Stimulated activated naive CD4-positive, alpha-beta T cell (primary cell): Measurements from ENCODE around the gene CDH4.

Source experiments
- DNase-seq, 6 experiments: peaks; one replicate each; lab custom pipeline; 2025; lab: John Stamatoyannopoulos, UW

CDH4 gene

GRCh38 chr20:61766921-61767610, 515.0 kb downstream of the CDH4 start:
- no peak for DNase-seq

DNA sequence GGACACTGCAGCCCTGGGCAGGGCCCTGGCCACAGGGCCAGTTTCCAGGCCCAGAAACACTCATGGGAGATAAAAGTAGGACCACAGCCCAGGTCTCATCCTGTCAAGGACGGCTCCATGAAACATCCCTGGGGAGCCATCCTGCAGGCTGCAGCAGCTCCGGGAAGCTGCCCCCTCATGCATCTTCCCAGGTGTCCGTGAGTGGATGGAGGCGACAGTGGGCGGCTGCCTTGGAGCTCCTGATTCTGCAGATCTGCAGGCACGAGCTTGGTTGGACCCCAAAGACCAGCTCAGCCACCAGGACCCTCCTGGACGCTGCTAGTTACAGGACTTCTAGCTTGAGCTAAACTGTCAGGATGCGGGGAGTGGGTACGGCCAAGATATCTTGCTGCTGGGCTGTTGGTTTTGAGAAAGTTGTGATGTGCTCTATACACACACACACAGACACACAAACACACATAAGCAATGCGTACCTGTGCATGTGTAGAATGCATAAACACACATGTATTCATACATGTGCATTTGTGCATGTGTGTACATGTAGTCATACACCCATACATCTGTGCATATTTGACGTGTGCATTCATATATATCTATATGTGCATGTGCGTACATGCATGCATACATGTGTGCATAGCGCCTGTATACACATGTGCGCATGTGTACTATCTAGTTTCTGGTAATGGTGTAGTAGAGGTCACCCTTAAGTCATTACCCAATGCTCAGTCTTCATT, 515.9 kb downstream of the CDH4 start:
- no peak for DNase-seq

DNA sequence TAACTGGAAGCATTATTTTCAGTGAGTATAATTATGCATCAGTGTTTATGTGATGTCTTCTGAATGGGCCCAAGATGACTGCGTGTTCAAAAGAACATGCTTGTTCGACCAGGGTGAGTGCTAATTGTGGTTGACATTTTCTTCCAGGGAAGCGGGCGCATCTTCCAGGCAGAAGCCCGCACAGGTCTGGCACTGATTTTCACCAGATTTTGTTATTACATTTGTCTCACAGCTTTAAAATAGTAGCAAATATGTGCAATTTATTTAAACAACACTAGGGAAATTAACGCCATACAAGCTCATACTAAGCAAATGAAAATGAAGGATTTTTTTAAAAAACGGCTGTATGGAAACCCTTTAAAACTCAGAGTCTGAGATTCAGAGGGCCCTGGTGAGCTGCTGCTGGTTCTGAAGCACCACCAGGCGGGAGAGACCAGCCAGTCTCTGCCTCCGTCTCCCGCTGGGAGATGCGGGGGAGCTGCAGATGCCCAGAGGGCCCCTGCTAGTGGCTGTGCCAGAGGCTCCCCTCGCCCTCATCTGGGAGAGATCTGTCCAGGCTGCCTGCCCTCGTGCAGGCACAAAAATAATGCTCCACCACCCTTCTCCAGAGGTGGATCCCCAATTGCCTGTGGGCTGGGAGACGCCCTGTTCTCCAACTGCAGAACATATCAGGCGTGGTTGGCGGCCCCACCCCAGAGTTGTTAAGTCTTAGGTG, 516.7 kb downstream of the CDH4 start:
- DNase-seq = no peak

- DNase-seq = no peak
These were observed 517.3 kb downstream of the CDH4 start for GRCh38 chr20:61769286-61769832.

DNA sequence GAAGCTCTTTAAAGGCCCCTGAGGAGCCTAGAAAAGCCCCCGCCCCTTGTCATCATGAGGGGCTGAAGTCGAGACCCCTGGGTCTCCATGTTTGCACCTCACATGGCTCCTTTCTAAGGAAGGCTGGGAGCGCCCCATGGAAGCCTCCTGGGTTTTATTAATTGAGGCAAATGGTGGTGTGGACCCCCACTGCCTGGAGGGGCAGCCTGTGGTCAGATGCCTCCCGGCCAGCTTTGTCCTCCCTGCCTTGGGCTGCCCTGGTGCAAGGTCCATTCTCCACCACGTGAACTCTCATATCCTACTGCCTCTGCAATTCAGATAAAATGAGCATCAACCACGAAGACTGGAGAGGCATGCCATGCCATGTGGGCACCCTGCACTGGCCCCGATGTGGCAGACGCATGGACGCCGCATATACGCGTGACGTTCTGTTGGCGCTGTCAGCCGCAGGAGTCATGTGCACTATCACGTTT, 518.1 kb downstream of the CDH4 start:
- DNase-seq = no peak

GRCh38 chr20:61771805-61772350, 519.8 kb downstream of the CDH4 start:
- DNase-seq = no peak

DNA sequence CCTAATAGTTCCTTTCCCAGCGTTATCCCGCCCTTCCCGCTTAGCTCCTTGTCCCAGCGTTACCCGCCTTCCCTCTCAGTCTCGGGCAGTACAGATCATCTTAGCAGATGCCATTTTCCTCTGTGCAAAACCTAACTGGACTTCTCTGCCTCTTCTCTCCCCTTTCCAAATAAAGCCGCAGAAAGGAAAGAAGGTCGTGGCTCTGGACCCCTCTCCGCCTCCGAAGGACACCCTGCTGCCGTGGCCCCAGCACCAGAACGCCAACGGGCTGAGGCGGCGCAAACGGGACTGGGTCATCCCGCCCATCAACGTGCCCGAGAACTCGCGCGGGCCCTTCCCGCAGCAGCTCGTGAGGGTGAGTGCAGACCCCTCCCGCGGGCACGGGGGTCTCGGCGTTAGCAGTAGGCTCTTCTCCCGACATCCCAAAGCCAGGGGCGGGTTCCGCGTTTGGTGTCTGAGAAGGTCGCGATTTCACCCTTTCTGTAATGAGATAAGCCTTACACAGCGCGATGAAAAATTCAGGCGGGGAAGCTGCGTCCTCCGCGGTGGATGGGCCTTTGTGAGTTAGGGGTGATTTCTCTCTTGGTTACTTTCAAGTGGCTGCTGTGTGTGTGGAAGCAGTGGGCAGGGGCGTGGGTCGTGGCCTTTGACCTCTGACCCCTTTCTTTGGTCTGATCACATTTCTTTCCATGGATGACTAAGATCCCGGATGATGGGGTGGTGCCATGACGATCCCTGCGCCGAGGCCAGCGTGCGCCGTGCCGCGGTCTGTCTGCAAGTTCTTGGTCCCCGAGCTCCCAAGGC, 521.0 kb downstream of the CDH4 start:
- no peak for DNase-seq

DNA sequence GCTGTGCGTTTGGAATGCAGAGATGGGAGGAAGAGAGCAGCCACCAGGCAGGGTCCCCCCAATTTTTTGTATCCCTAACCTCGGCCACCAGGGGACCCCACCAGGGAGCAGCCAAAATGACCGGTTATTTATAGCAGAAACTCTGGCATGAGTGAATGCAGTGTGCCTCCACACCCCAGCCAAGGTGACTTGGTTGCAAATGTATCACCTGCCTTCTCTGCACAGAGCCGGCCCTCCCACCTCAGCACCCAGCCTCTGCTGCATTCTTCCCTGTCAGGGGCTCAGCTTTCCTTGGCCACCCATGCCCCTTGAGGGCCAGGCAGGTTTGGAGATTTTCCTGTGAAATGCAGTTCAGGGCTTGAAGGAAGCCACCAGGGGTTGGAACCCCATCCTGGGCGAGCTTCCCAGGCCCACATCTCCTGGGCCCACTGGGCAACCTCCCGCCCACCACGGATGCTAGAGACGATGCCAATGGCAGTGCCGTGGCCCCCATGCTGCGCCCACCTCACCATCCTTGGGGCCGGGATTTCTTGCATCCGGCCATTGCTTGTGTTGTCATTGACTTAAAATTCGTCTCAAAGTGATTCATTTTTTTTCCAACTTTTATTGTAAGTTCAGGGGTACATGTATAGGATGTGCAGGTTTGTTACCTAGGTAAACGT, 522.0 kb downstream of the CDH4 start:
- no peak for DNase-seq

GRCh38 chr20:61775423-61775822, 523.4 kb downstream of the CDH4 start:
- no peak for DNase-seq

DNA sequence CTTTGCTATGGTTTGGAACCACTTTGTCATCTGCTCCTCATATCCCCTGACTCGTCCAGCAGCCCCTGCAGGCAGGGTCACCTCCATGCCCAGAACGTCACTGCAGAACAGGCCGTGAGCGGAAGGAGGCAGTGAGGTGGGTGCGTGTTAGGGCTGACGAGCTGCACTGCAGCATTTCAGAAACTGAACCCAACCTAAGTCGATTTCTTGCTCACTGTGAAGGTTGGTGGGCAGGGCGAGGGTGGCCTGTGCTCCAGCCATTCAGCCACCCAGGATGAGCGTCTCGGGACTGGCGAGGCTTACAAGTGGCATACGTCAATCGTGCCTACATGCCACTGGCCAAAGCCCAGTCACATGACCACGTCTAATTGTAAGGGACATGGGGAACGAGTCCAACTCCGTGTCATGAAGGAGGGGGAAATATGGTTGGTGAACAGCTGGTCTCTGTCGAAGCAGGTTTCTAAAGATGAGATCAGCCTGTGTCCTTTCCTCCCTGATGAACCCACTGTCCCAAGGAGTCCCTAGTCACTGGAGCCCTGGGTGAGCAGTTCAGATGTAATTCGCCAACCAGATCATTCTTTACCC, 524.5 kb downstream of the CDH4 start:
- no peak for DNase-seq

DNA sequence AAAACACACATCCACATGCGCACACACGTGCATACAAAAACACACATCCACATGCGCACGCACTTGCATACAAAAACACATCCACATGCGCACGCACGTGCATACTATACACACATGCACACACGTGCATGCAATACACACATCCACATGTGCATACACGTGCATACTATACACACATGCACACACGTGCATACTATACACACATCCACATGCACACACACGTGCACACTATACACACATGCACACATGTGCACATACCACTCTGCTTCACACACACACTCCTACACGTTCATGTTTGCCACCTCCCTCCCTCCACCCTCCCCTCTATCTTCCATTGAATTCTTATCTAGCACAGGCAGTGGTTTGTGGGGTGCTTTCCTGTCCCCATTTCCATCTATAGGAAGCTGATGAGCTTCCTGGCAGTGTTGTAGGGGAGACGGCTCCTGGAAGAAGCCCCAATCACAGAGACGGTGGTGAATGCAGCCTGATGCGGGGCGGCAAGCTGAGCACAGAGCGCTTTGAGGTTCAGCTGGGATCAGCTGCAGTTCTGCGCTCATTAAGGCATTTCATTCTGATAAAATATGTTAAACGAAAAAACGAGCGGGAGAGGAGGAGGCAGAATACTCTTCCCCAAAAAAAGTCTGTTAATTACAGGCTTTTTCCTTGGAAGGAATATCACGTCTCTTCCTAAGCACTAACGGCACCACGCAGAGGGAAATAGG, 525.9 kb downstream of the CDH4 start:
- DNase-seq = no peak

DNA sequence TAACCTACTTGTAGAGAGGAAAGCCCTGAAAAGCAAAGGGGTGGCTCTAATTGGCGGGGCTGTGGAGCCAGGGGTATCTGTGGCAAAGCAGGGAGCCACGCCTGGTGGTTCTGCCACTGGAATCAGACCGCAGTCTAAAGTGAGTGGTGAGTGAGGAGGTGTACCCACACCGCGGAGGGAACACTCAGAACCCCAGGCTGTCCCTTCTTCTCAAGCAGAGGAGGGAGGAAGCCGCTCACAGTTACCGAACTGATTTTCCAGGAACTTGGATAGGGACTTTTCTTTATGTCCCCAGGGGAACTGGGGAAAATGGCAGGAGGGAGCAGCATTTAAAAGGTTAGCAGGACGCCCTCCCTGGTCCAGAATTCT, 526.4 kb downstream of the CDH4 start:
- no peak for DNase-seq

DNA sequence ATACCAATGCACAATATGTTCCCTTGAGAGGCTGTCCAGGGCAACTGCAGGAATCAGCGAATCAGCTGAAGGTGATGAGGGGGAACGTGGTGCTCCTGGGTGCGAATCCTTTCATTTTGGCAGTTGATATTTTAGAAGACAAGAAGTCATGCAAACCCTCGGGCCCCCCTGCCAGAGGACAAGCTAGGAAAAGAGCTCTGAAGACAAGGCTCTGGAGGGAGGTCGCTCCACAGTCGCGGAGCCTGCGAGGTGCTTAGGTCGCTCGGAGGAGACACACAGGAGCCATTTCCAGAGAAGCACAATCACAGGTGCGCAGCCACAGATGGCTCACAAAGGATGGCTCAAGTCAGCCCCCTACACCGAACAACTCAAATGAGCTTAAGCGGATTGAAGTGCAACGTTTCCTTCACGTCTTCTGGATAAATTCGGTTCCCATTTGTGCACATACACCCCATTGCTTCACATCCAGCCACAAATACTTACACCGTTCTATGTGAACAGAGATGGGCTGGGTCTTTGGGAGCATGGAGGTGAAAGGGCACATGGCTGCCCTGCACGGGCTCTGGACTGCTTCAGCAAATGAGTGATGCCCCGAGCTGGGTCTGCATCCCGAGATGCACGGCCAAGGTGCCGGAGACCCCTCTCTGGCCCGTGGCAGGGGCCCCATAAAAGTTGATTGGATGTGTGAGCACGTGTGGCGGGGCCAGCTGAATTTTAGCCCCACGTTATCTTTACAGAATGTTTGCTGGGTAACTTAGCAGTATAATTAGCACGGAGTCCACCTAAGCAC, 527.3 kb downstream of the CDH4 start:
- no peak for DNase-seq

DNA sequence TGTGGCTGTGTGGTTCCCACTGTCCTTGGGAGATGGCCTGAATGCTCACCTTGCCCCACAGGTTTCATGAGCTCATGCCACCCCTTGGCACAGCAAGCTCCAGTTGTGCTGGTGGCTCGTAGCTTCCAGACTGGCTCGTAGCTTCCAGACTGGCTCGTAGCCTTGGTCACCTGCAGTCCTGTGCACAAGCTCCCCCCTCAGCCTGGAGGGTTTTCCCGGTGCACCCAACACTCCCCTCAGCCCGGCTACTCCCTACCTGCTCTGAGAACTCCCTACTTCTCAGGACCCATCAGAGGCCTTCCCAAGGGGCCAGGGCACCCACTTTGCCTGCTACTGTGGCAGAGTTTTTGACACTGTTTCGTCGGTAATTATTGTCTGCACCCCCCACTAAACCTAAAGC, 528.0 kb downstream of the CDH4 start:
- DNase-seq = no peak

GRCh38 chr20:61784801-61785566, 532.9 kb downstream of the CDH4 start:
- DNase-seq = no peak

DNA sequence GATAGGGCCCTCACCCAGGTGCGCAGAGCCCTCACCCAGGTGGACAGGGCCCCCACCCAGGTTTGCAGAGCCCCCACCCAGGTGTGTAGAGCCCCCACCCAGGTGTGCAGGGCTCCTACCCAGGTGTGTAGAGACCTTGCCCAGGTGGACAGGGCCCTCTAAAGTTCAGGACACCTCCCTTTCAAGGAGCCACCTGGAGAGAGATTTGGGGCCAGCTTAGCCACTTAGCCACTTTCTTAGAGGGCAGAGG, 533.4 kb downstream of the CDH4 start:
- no peak for DNase-seq

DNA sequence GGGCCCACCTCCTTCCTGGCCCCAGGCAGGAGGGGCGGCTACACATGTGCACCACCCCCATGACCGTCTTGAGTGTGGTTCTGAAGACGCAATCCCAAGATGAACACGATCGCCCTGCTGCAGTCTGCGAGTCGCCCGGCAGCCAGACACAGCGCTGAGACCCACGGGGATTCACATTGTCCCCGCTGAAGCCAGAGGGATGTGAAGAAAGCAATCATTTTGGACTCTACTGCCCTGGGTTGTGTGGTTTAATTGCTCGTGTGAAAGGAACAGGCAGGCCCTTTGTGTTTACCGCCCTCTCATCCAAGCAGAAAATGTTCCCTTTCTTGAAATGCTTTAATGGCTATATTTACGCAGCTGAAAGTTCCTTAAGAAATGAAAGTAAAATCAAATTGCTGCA, 534.2 kb downstream of the CDH4 start:
- DNase-seq = no peak

GRCh38 chr20:61788343-61788742, 536.3 kb downstream of the CDH4 start:
- DNase-seq = no peak

DNA sequence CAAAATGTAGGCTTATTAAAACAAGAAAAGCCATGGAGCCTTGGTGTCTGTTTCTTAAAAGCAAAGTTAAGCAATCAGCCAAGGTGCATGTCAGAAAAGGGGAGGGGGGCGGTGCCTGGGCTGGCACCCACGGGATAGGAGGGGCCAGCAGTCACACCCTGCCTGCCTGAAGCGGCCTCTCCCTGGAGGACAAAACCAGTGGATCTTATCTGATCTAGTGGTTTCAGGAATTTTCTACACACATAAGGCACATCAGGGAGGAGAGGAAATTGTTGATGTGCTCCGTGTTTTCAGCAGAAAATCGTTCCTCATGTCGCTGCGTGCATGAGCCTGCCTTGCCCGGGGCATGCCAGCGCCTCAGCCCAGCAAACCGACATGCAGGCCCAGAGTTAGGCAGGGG, 537.3 kb downstream of the CDH4 start:
- DNase-seq = no peak
